Stimulated activated CD8-positive, alpha-beta memory T cell treated with anti-CD3 and anti-CD28 coated beads, Interleukin-7, amount 100 ng/mL, for 4 hours (primary cell): ENCODE data around the gene PRKCE.

Experiments
- DNase-seq, 2 donors: peaks; one replicate each; pipeline ENCODE4 v3.0.0-alpha.2; 2020; ENCODE audit warnings: low read depth in 2 of 2

PRKCE gene

DNA sequence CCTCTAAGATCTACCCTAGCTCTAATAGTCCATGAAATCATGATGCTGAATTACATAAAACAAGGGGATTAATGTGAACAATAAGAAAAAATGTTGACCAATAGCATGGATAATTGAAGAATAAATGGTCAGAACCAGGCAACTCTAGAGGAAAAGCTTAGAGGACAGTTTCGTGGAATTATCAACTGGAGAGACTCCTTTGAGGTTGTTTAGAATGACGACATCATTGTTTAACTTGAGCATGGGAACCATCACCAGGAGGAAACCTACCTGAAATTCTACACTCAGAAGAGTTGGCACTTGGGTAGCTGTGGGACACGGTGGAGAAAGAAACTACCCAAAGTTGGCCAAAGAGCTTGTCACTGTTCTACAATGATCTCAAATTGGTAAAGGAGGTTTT, 466.5 kb downstream of the PRKCE start:
- no peak for DNase-seq

DNA sequence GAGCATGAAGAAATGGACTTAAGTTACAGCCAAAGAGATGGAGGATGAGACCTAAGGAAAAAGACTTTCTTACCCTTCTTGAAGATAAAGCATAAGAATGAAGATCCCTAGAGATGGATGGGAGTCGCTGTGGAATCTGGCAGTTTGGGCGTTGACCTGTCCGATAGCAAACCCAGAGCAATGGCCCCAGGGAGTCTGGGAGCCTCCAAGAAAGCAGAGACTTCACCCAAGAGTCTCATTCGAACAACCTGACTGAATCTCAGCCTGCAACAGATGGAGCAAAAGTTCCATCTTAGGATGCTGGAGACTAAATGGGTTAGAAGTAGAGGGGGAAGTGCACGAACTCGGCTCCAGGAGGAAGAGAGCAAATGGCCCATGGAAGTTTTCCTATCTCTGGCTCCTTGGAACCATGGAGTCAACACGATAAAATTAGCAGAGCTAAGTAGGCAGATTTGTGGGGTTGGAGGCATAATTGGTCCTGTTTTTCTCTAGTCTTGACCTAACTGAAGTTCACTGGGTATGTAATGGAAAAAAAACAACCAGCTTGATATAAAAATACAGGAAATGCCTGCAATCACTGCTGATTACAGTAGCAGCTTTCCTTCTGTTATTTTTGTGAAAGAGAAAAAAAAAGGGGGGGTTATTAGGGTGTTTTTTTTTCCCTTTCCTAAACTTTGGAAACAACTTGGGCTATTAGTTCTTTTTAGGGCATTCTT, 467.3 kb downstream of the PRKCE start:
- no peak for DNase-seq

GRCh38 chr2:46119453-46119852, 468.0 kb downstream of the PRKCE start:
- no peak for DNase-seq

DNA sequence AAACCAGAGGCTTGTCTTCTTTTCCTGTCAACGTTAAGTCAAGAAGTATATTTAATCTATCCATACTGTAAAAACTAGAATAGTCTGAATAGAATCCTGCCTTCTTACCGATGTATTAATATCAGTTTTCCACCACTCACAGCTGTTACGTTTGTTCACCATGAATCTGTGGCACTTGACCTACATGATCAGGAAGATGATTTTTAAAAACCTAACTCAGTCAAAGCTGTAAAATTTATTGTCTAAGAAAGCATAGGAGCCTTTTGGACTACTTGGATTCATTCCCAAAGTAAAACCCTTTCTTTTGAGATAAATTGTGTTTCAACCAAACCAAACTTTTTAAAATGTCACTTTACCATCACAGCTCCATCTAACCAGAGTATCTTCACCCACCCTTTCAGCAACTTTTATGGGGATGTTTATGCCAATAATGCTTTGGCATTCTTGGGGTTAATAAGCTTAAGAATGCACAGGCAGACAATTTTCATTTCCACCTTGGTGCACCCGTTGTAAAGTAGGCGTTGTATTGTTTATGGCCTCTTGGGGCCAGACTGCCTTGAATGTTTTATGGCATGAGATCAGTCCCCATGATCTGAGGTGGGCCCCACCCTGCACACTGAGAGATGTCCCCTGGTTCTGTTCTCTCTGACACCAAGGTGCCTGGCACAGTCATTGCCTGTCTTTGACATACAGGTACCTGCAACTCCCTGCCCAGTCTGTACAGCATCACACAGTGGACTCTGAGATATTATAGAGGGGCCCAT, 469.5 kb downstream of the PRKCE start:
- no peak for DNase-seq

DNA sequence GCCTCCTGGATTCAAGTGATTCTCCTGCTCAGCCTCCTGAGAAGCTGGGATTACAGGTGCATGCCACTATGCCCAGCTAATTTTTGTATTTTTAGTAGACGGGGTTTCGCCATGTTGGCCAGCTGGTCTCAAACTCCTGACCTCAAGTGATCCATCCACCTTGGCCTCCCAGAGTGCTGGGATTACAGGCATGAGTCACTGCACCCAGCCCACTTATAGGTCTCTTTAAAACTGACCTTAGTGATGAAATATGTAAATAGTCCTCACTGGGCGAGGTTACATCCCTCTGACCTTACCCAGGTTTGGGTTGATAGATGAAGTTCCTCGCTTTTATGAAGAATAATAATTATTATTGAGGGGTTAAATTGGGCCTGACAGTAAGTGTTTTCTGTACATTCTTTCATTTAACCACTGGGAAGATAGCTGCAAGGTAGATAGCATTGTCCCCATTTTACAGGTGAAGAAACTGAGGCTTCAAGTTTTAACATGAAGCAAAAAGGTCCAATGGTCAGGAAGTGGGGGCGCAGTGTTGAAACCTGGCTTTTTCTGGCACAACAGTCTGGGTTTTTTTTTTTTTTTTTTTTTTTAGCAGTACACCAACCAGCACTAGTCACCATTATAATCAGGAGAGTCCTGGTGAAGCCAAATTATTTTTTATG, 471.0 kb downstream of the PRKCE start:
- DNase-seq: no peak

DNA sequence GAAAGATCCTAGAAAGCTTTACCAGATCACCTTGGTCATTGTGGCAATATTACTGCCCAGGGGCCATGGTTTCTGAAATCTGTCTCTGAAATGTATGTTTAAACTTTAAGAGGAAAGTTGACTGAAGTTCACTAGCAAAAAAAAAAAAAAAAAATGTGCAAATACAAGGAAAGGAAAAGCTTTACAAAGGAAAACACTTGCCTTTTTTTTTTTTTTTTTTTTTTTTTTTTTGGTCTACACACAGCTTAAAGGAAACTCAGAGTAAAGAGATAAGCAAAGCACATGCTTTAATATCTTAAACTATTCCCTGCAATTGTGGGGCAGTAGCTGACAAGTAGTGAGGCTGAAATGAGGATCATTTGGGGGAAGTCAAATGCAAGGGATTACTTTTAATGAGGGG, 471.5 kb downstream of the PRKCE start:
- DNase-seq: no peak

- no peak for DNase-seq
These were observed 474.3 kb downstream of the PRKCE start for GRCh38 chr2:46125798-46126197.

DNA sequence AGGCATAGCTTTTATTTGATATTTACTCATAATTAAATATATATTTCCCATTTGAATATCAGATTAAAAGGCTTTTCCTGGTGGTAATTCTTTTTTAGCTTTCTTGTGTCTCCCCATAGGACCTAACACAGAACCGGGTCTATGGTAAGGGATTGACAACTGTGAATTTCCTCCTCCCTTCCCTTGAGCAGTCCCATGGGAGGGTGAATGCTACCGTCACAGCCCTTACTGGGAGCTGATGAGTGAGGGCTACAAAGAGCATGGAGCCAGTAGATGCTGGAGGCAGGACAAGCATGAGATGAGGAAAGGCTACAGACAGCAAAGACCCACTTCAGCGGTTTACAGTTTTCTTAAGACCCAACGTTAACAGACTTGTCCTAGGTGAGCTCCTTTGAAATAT, 475.1 kb downstream of the PRKCE start:
- no peak for DNase-seq

DNA sequence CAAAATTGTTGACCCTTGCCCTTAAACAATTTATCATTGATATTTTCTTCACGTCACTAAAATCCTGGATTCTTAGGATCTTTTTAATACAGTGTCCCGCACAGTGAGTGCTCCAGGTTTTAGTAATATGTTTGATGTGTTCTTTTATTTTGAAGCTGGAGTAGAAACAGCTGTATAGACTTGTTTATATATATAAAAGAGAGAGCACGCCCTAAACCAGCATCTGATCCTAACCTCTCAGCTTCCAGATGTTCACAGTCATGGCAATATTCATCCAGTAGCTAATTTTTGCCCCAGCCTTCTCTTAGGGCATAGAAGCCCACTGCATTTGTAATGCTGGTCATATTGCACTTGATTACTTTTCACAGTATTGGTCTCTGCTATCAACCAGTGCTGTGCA, 475.7 kb downstream of the PRKCE start:
- no peak for DNase-seq

- no peak for DNase-seq
These were observed 479.0 kb downstream of the PRKCE start for GRCh38 chr2:46130511-46130910.

DNA sequence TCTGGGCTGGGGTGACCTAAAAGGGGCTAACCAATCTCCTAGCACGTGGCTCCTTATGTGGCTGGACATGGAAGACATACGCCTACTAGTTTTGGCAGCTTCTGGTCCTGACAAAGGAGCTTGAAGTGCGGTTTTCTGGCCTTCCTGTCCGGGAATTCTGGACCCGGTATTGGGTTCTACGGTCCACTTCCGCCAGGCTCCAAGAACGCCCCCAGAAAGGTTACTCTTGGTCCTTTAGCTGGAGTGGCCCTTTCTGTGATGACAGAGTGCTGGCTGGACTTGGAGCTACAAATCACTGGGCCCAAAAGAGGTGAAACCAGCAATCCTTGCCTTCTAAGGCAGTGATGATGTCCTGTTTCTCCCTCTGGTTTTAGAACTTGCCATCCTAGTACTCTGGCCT, 481.5 kb downstream of the PRKCE start:
- DNase-seq: no peak

DNA sequence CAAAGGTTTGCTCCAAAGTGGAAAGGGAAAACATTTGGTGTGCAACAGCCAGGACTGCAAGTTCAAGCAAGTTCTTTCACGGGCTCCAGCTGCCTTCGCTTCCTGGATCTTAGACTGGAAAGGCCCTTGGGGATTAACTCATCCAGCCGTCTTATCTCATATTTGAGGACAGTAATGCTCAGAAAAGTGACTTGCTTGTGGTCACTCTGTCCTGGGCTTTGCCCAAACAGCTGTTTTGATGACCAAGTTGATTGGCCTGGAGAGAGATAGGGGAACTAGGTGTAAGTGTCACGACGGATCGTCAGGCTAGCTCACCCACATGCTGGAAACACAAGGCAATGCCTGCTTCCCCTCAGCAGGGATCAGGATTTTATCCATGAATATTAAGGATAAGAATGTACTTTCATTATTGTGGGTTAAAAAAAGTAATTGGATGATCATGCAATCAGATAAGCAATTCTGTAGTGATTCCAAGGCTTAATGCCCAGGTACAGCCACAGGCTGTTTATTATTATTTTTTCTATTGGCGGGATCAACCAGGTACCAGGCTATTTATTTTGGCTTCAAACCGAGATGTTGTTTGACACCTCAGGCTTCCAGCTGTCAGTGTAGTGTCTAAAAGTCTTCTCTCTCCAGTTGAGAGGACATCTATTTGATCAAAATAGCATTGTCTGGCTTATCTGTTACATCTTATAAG, 483.2 kb downstream of the PRKCE start:
- DNase-seq: no peak

DNA sequence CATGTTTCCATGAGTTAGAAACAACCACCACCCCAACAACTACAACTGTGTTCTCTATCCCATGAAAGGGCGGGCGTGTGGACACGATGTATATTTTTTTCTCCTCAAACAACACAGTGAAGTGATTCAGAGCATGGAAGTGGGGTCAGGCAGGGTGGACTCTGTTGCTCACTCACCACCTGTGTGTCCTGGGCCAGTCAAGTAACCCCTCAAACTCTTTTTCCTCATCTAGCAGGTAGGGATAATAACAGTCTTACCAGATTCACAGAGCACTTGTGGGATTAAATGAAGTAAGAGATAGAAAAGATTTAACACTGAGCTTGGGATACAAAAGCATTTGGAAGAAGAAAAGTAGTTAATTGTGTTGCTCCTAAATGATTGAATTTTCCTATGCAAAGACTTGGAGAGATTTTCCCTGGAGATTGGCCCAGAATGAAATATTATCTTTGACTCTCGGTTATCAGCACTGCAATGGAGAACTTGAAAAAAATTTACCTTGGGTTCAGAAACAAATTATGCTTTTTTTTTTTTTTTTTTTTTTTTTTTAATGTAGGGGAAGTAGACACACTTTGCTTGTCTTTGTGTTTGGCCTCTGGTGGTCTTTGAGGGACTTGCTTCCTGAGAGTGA, 483.9 kb downstream of the PRKCE start:
- no peak for DNase-seq

GRCh38 chr2:46135958-46136357, 484.5 kb downstream of the PRKCE start:
- DNase-seq: no peak

GRCh38 chr2:46136481-46136880, 485.0 kb downstream of the PRKCE start:
- no peak for DNase-seq

- DNase-seq: no peak
These were observed 485.5 kb downstream of the PRKCE start for GRCh38 chr2:46136953-46137352.

DNA sequence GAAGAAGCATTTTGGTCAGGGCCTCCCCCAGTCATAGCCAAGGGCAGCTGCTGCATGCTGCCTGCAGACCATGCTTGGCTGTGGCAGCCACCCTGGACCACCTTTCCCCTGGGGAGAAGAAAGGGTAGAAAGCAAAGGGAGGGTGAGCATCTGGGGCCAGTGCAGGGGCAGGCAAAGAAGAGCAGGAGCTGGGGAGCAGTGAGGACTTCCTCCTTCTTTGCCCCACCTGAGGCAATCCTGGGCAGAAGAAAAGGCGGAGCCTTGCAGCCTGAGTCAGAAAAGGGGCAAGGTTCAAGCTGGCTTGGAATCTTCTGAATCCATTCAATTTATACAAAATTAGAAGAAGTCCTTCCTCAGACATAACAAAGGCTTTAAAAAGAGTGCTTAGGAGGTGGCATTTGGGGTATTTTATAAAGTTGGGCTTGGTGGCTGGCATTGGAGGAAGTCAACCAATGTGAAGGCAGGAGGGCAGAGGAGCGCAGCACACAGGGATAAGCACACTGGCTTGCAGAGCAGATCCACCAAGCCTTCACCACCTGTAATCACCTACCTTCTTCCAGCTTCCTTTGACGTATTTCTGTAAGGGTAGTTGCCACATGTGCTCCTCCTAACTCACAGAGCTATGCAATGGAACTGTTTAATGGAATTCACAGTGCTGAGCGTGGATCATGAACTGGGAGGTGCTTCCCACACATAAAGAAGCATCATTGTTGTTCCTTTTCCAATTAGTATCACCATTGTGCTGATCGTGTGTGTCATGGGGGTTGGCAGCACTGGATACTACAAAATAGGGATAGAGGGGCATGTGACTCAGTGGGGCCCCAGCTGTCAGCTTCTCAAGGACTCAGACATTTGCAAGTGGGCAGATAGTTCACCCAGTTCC, 491.3 kb downstream of the PRKCE start:
- no peak for DNase-seq

DNA sequence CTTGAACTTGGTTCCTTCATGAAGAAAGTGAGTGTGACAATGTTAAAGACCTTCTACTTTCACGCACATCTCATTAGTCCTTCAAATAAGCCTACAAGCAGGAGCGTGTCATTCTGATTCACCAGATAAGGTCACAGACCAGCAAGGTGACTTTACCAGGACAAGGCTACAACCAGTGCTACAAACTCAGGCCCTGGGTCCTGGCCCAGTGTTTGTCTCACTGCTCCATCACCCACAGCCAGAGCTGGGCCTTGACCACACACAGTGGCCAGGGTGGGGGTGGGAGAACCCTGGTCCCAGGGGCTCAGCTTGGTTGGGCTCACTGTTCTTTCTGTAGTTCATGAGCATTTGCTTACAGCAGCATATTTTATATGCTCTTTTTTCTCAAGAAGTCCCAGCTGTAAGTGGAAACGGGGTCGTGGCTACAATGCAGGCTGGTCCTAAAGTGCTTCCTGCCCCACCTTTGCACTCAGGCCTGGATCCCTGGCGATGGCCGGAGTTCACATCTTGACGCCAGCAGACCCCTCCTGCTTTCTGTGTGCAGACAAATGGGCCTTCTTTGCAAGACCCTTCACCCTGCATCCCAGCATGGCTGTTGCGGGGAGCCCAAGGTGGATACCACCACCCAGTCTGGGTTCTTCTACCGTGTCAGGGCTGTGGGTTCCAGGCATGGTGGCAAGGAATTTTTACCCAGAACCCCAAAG, 492.1 kb downstream of the PRKCE start:
- no peak for DNase-seq

DNA sequence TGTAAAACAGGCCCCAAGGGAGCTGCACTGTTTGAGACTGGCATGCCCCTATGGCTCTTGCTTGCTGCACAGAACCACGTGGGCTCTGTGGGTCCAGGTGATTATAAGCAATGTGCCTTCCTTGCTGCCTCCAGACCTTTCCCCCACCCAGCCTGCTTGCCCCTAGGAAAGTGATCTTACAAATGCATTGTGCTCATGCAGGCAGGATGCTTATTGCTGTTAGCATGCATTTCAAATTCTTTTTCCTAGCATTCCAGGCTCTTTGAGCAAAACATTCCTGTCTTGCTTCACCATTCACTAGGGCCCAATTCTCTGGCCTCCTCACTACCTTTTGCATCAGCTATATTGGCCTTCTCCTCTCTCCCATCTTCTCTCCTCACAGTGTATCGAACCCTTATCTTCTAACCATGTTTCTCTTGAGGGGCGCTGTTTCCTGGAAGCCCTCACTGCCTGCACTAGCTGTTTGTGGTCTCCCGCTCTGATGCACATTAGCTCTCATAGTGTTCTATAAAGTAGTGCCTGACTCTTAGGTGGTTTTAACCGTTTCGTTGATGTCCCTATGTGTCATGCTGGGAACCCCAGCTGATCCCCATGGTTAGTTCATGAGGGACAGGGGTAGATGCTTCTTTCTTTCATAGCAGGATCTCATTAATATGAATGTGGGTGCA, 492.8 kb downstream of the PRKCE start:
- DNase-seq: no peak

GRCh38 chr2:46145017-46145416, 493.5 kb downstream of the PRKCE start:
- DNase-seq: no peak
